Measurements from ENCODE around the gene CACNA2D4.

Gene CACNA2D4

DNA sequence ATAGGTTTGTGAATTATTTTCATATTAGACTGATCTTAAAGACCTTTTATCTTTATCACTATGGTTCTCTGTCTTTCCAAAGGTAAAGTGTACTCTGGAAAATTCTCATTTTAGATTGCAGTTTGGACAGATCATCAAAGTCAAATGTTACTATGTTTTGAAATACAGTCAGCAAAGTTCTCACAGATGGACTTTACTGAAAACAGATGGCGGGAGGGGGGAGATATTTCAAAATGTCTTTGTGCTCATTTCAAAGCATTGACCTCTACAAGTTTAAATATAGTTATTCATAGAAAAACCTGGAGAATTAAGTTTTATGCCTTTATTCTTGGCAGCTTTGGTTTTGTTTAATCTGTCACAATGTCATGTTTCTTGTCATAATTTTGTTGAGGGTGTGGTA is 149.8 kb downstream of the CACNA2D4 start:
- no peak for DNase-seq

DNA sequence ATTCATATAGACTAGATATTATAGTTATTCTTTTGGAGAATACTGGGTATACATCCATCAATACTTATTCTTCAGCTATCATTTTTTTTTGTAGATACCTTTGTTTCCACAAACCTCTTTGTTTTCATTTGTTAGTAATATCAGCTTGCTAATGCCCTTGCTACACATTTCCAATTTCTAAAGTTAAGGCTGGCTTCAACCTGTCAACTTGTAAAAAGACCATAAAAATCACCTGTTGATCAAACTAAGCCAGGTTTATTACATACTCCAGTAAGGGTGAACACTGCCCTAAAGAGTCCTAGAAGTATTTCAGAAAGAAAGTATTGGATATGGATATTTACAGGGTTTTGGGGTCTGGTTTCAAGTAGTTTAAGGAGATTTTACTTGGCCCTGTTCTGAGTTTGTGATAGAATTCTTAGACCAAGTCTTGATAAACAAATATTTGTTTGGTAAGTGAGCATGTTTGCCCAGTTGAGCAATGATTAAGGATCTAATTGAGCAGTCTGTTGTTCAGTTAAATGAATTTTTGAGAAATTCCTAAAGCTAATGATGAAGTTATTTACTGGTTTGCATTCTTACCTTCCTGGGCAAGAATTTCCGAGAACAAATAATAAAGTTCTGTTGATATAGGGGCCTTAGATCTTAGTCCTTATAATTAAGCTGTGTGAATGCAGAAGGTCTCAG is 150.9 kb downstream of the CACNA2D4 start:
- no peak for DNase-seq

GRCh38 chr12:1766110-1766509 is 152.3 kb downstream of the CACNA2D4 start:
- DNase-seq, result no peak

DNA sequence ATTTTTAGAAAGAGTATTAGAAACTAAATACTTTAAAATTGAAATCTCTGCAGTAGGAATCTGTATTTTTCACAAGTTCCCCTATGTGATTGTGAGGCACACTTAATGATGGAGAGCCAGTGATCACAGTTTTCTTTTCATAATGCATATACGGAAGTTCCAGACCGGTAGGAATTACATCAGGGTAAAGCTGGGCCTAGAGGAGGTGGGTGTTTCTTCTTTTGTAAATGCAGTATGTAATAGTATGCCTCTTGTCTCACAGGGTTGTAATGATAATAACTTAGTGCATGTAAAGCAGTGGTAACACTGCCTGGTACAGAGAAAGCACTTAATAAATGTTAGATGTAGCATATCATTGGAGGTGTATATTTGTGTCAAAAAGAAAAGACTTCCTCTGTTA is 155.3 kb downstream of the CACNA2D4 start:
- no peak for DNase-seq

DNA sequence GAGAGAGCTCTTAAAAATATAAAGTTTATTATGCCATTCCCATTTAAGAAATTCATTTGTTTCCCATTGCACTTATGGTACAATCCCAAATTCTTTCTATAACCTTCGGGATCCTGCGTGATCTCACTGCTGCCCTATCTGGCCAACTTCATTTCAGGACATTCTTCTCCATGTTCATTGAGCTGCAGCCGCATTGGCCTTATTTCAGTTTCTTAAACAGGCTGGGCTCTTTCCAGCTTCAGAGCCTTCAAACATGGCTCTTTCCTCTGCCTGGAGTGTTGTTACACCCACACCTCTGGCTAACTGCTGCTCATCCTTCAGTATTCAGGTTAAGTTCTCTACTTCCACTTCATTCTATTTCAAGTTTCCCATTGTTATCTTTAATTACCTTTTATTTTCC is 156.6 kb downstream of the CACNA2D4 start:
- no peak for DNase-seq

GRCh38 chr12:1760566-1761382 is 157.7 kb downstream of the CACNA2D4 start:
- no peak for DNase-seq

GRCh38 chr12:1758887-1759286 is 159.6 kb downstream of the CACNA2D4 start:
- DNase-seq, result no peak

DNA sequence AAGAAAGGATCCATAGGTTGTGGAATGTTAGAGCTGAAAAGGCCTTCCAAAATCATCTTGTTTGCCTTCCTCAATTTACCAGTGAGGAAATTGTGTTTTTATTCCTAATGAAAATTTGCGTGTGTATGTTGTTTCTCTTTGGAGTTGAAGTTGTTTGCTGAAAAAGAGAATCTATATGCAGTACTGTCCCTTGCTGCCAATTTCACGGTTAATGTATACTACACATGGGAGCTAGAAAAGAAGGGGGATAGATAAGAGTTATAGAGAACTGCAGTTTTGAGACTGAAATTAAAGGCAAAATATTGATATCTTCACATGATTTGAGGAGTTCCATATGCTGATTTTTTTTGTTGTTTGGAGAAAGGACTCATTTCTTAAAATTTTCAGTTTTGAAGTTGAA is 160.1 kb downstream of the CACNA2D4 start:
- DNase-seq, result no peak

GRCh38 chr12:1750300-1750699 is 168.2 kb downstream of the CACNA2D4 start:
- no peak for DNase-seq

- DNase-seq, result no peak
Measured at GRCh38 chr12:1749019-1749418, 169.4 kb downstream of the CACNA2D4 start.

- DNase-seq, result no peak
Measured at GRCh38 chr12:1747609-1748008, 170.8 kb downstream of the CACNA2D4 start.

DNA sequence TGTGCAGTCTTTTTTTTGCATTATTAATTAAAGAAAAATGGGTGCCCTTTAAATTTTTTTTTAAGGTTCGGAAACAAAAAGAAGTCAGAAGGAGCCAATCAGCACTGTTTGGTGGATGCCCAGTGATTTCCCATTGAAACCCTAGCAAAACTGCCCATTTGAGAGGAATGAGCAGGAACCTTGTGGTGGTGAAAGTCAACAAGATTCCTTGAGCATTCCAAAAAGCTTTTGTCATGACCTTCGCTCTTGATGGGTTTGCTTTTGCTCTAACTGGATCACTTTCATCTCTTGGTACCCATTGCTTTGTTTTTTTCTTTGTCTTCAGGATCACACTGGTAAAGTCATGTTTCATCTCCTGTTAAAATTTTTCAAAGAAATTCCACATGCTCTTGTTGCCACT is 173.5 kb downstream of the CACNA2D4 start:
- DNase-seq, result no peak
